Liver (tissue), 9 donors: ENCODE measurements around the gene DLEC1. TPM values are rescaled to one million over a fixed set of nuclear protein-coding genes. Genes with fewer than 3 reads are reported as not detected.
"Not testable (repeated sequence)": the region's sequence is repeated elsewhere in the genome, so short reads cannot be mapped to it uniquely, and the experiment has no call there.

ENCODE experiments used
- DNase-seq: peaks from one replicate; pipeline ENCODE4 v3.0.0-alpha.2; 2017; ENCODE audit warnings: low spot score
- H3K27ac ChIP-seq, 2 donors: one replicate each; pipeline ENCODE4 v1.7.0; 2013; ENCODE audit warnings: inconsistent platforms in 2 of 2, low read length in 2 of 2, control low read depth in 1 of 2, low read depth in 1 of 2, mild to moderate bottlenecking in 1 of 2
- H3K27me3 ChIP-seq, 4 donors: one replicate each; pipeline versions ENCODE4 v1.6.1 to v1.7.0; 2013; ENCODE audit warnings: low read length in 3 of 4, inconsistent platforms in 1 of 4, mild to moderate bottlenecking in 1 of 4, moderate library complexity in 1 of 4; ENCODE audit not compliant: control insufficient read depth in 4 of 4, insufficient read depth in 4 of 4
- H3K36me3 ChIP-seq, 4 donors: one replicate each; pipeline versions ENCODE4 v1.6.1 to v1.7.0; 2013; ENCODE audit warnings: low read length in 3 of 4, mild to moderate bottlenecking in 3 of 4, low read depth in 1 of 4, moderate library complexity in 1 of 4; ENCODE audit not compliant: control insufficient read depth in 4 of 4, insufficient read depth in 3 of 4
- H3K4me1 ChIP-seq, 4 donors: one replicate each; pipeline versions ENCODE4 v1.6.1 to v1.7.0; 2013; ENCODE audit warnings: low read length in 3 of 4, mild to moderate bottlenecking in 3 of 4, moderate library complexity in 1 of 4; ENCODE audit not compliant: control insufficient read depth in 4 of 4, insufficient read depth in 4 of 4
- H3K4me3 ChIP-seq, 3 donors: one replicate each; pipeline versions ENCODE4 v1.6.1 to v1.7.0; 2013; ENCODE audit warnings: low read length in 3 of 3, control low read depth in 1 of 3, low read depth in 1 of 3, mild to moderate bottlenecking in 1 of 3
- H3K9ac ChIP-seq, 2 donors: one replicate each; pipeline ENCODE4 v1.7.0; 2013; ENCODE audit warnings: low read length in 2 of 2, mild to moderate bottlenecking in 2 of 2, moderate library complexity in 2 of 2, control low read depth in 1 of 2, low read depth in 1 of 2
- H3K9me3 ChIP-seq, 4 donors: one replicate each; pipeline versions ENCODE4 v1.6.1 to v1.7.0; 2013; ENCODE audit warnings: low read length in 3 of 4; ENCODE audit not compliant: control insufficient read depth in 4 of 4
- EGR1 ChIP-seq, 2 donors: IDR thresholded peaks; 2 replicates each; pipeline ENCODE4 v1.6.1; 2016 to 2018; ENCODE audit warnings: antibody characterized with exemption in 2 of 2, low read depth in 2 of 2
- FOXA1 ChIP-seq: IDR thresholded peaks from 2 replicates; pipeline ENCODE4 v1.6.1; 2016; ENCODE audit warnings: antibody characterized with exemption
- FOXA2 ChIP-seq: IDR thresholded peaks from 2 replicates; pipeline ENCODE4 v1.6.1; 2016; ENCODE audit warnings: antibody characterized with exemption
- GABPA ChIP-seq, 2 donors: IDR thresholded peaks in 1 of 2; conservative IDR thresholded peaks in 1 of 2; 2 replicates each; pipeline ENCODE4 v1.6.1; 2016; ENCODE audit warnings: antibody characterized with exemption in 2 of 2, mild to moderate bottlenecking in 1 of 2, moderate library complexity in 1 of 2
- HNF4A ChIP-seq, 2 donors: conservative IDR thresholded peaks; 2 replicates each; pipeline ENCODE4 v1.6.1; 2016; ENCODE audit warnings: antibody characterized with exemption in 2 of 2, mild to moderate bottlenecking in 2 of 2
- HNF4G ChIP-seq: IDR thresholded peaks from 2 replicates; pipeline ENCODE4 v1.6.1; 2016; ENCODE audit warnings: antibody characterized with exemption
- JUND ChIP-seq, 2 donors: IDR thresholded peaks; 2 replicates each; pipeline ENCODE4 v1.6.1; 2016; ENCODE audit warnings: antibody characterized with exemption in 2 of 2
- NR2F2 ChIP-seq: IDR thresholded peaks from 2 replicates; pipeline ENCODE4 v1.6.1; 2016; ENCODE audit warnings: antibody characterized with exemption
- RAD21 ChIP-seq, 2 donors: IDR thresholded peaks; 2 replicates each; pipeline ENCODE4 v1.6.1; 2016; ENCODE audit warnings: antibody characterized with exemption in 2 of 2, mild to moderate bottlenecking in 2 of 2
- REST ChIP-seq: IDR thresholded peaks from 2 replicates; pipeline ENCODE4 v1.6.1; 2016; ENCODE audit warnings: antibody characterized with exemption, mild to moderate bottlenecking
- RXRA ChIP-seq, 2 donors: IDR thresholded peaks; 2 replicates each; pipeline ENCODE4 v1.6.1; 2017 to 2018; ENCODE audit warnings: antibody characterized with exemption in 2 of 2, mild to moderate bottlenecking in 1 of 2
- SP1 ChIP-seq: IDR thresholded peaks from 2 replicates; pipeline ENCODE4 v1.6.1; 2018; ENCODE audit warnings: antibody characterized with exemption, mild to moderate bottlenecking
- TAF1 ChIP-seq: conservative IDR thresholded peaks from 2 replicates; pipeline ENCODE4 v1.6.1; 2016; ENCODE audit warnings: antibody characterized with exemption, mild to moderate bottlenecking
- YY1 ChIP-seq: IDR thresholded peaks from 2 replicates; pipeline ENCODE4 v1.6.1; 2016; ENCODE audit warnings: antibody characterized with exemption, mild to moderate bottlenecking
- WGBS: extraction: QIAGEN DNeasy Blood & Tissue Kit; methylation state at CpG from one replicate; pipeline ENCODE4 v1.1.7; 2013; 5-methylcytosine and 5-hydroxymethylcytosine counted together
- polyA plus RNA-seq, 2 donors: library from polyadenylated mRNA; stranded (reverse) in 1 of 2; unstranded in 1 of 2; fragments of 200-250 nt in 1 of 2; fragments of >200 nt in 1 of 2; fragmentation: Nextera tagmentation in 1 of 2; extraction: Ambion mirVana in 1 of 2; gene quantifications; one replicate each; pipeline versions ENCODE4 v1.2.1 to v1.2.3, GENCODE V29; 2013 to 2015
- total RNA-seq, 2 donors: library from RNA; depleted of rRNA; stranded (reverse); fragments of >200 nt; gene quantifications; one replicate each; pipeline ENCODE4 v1.2.3, GENCODE V29; 2014
- TF ChIP-seq, protein P1 (sequence below): IDR thresholded peaks from 2 replicates; pipeline ENCODE4 v1.6.1; 2016; ENCODE audit warnings: antibody characterized with exemption
- TF ChIP-seq, protein P2 (sequence below): IDR thresholded peaks from 2 replicates; pipeline ENCODE4 v1.6.1; 2016; ENCODE audit warnings: antibody characterized with exemption
- TF ChIP-seq, protein P3 (sequence below): fragments of 150-350 bp; IDR thresholded peaks from 2 replicates; pipeline ENCODE4 v1.5.1; 2017; ENCODE audit warnings: improper control_type of control experiment, low read depth, low read length; ENCODE audit not compliant: missing input control
- TF ChIP-seq, protein P4 (sequence below): IDR thresholded peaks from 2 replicates; pipeline ENCODE4 v1.6.1; 2016; ENCODE audit warnings: antibody characterized with exemption
- donor health status: healthy.
- donor health status: healthy.
- donor health status: healthy.
- donor health status: healthy.
- donor health status: healthy.

Gene DLEC1
- total and polyA plus RNA-seq, 4 donors, result 0.09 to 0.63 (median 0.30) TPM

- no peak for TF ChIP-seq REST
Measured at GRCh38 chr3:38059591-38059990, 20.6 kb downstream of the DLEC1 start (continued).

GRCh38 chr3:38062809-38063208, 23.8 kb downstream of the DLEC1 start:
- Histone ChIP-seq H3K4me3 (no peak overlapping the region), H3K36me3 (no peaks in the 10 kb centered on the region), H3K9me3 (no peaks in the 10 kb centered on the region), H3K27ac (no peak overlapping the region), H3K4me1 (peaks cover 0 to 6% (median 4%) of the 10 kb centered on the region in 4 donors), H3K27me3 (no peaks in the 10 kb centered on the region), H3K9ac (no peak overlapping the region)
- 39% methylated on average over 2 of the region's 2 CpGs for WGBS
- DNase-seq, result no peak
- TF ChIP-seq FOXA2, result peak; percentile 55
- TF ChIP-seq, protein P1, sequence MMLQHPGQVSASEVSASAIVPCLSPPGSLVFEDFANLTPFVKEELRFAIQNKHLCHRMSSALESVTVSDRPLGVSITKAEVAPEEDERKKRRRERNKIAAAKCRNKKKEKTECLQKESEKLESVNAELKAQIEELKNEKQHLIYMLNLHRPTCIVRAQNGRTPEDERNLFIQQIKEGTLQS, result no peak
- TF ChIP-seq SP1, result peak; percentile 75
- peak; percentile 19 for TF ChIP-seq FOXA1
- peak; percentile 73 for TF ChIP-seq HNF4G
- TF ChIP-seq, protein P2, sequence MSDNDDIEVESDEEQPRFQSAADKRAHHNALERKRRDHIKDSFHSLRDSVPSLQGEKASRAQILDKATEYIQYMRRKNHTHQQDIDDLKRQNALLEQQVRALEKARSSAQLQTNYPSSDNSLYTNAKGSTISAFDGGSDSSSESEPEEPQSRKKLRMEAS, result no peak
- TF ChIP-seq JUND (IDR thresholded peaks at IDR 0.05), result peak in 1 of 2 donors; percentile 25
- TF ChIP-seq EGR1 (IDR thresholded peaks at IDR 0.05; ENCODE audit: low read depth in 2 of 2), result no peak
- TF ChIP-seq HNF4A (conservative IDR thresholded peaks at IDR 0.05), result peak; percentile 77 to 92
- no peak for TF ChIP-seq REST
- TF ChIP-seq RAD21 (IDR thresholded peaks at IDR 0.05), result no peak
- TF ChIP-seq GABPA (IDR thresholded peaks at IDR 0.05 in 1 of 2, conservative IDR thresholded peaks at IDR 0.05 in 1 of 2), result no peak
- peak; percentile 67 for TF ChIP-seq NR2F2
- TF ChIP-seq TAF1, result no peak
- TF ChIP-seq, protein P3, sequence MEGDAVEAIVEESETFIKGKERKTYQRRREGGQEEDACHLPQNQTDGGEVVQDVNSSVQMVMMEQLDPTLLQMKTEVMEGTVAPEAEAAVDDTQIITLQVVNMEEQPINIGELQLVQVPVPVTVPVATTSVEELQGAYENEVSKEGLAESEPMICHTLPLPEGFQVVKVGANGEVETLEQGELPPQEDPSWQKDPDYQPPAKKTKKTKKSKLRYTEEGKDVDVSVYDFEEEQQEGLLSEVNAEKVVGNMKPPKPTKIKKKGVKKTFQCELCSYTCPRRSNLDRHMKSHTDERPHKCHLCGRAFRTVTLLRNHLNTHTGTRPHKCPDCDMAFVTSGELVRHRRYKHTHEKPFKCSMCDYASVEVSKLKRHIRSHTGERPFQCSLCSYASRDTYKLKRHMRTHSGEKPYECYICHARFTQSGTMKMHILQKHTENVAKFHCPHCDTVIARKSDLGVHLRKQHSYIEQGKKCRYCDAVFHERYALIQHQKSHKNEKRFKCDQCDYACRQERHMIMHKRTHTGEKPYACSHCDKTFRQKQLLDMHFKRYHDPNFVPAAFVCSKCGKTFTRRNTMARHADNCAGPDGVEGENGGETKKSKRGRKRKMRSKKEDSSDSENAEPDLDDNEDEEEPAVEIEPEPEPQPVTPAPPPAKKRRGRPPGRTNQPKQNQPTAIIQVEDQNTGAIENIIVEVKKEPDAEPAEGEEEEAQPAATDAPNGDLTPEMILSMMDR, result no peak
- no peak for TF ChIP-seq YY1
- peak; percentile 69 to 85 for TF ChIP-seq RXRA (IDR thresholded peaks at IDR 0.05)
- TF ChIP-seq, protein P4, sequence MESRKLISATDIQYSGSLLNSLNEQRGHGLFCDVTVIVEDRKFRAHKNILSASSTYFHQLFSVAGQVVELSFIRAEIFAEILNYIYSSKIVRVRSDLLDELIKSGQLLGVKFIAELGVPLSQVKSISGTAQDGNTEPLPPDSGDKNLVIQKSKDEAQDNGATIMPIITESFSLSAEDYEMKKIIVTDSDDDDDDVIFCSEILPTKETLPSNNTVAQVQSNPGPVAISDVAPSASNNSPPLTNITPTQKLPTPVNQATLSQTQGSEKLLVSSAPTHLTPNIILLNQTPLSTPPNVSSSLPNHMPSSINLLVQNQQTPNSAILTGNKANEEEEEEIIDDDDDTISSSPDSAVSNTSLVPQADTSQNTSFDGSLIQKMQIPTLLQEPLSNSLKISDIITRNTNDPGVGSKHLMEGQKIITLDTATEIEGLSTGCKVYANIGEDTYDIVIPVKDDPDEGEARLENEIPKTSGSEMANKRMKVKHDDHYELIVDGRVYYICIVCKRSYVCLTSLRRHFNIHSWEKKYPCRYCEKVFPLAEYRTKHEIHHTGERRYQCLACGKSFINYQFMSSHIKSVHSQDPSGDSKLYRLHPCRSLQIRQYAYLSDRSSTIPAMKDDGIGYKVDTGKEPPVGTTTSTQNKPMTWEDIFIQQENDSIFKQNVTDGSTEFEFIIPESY, result no peak

GRCh38 chr3:38064453-38064852, 25.4 kb downstream of the DLEC1 start:
- H3K4me3 ChIP-seq, H3K9me3 ChIP-seq, H3K36me3 ChIP-seq, H3K4me1 ChIP-seq, H3K27me3 ChIP-seq, DNase-seq, H3K9ac ChIP-seq, H3K27ac ChIP-seq: not testable (repeated sequence)
- 96% methylated on average over 28 of the region's 32 CpGs for WGBS
